Ishikawa (cell line): ENCODE data around the gene BRI3.

Source experiments
- CEBPB ChIP-seq: IDR thresholded peaks from 2 replicates; pipeline ENCODE4 v1.6.1; 2012
- CREB1 ChIP-seq: IDR thresholded peaks from 2 replicates; pipeline ENCODE4 v1.6.1; 2012; ENCODE audit warnings: low read depth
- EGR1 ChIP-seq: IDR thresholded peaks from 2 replicates; pipeline ENCODE4 v1.6.1; 2012
- EP300 ChIP-seq: IDR thresholded peaks from 2 replicates; pipeline ENCODE4 v1.6.1; 2012; ENCODE audit warnings: borderline replicate concordance
- FOXM1 ChIP-seq: IDR thresholded peaks from 2 replicates; pipeline ENCODE4 v1.6.1; 2012; ENCODE audit warnings: low read depth, borderline replicate concordance
- MAX ChIP-seq: IDR thresholded peaks from 2 replicates; pipeline ENCODE4 v1.6.1; 2012
- RAD21 ChIP-seq: IDR thresholded peaks from 2 replicates; pipeline ENCODE4 v1.6.1; 2012; ENCODE audit warnings: low read depth
- TAF1 ChIP-seq: IDR thresholded peaks from 2 replicates; pipeline ENCODE4 v1.6.1; 2012; ENCODE audit warnings: low read depth, mild to moderate bottlenecking
- TEAD4 ChIP-seq: IDR thresholded peaks from 2 replicates; pipeline ENCODE4 v1.6.1; 2012
- YY1 ChIP-seq: IDR thresholded peaks from 2 replicates; pipeline ENCODE4 v1.6.1; 2012; ENCODE audit warnings: low read depth
- ZBTB7A ChIP-seq: IDR thresholded peaks from 2 replicates; pipeline ENCODE4 v1.6.1; 2012; ENCODE audit warnings: low read depth
- TF ChIP-seq, protein P1 (sequence below): IDR thresholded peaks from 2 replicates; pipeline ENCODE4 v1.6.1; 2012; ENCODE audit warnings: low read depth, mild to moderate bottlenecking
- TF ChIP-seq, protein P2 (sequence below): IDR thresholded peaks from 2 replicates; pipeline ENCODE4 v1.6.1; 2012

- TF ChIP-seq CEBPB: no peak
- TF ChIP-seq, protein P1, sequence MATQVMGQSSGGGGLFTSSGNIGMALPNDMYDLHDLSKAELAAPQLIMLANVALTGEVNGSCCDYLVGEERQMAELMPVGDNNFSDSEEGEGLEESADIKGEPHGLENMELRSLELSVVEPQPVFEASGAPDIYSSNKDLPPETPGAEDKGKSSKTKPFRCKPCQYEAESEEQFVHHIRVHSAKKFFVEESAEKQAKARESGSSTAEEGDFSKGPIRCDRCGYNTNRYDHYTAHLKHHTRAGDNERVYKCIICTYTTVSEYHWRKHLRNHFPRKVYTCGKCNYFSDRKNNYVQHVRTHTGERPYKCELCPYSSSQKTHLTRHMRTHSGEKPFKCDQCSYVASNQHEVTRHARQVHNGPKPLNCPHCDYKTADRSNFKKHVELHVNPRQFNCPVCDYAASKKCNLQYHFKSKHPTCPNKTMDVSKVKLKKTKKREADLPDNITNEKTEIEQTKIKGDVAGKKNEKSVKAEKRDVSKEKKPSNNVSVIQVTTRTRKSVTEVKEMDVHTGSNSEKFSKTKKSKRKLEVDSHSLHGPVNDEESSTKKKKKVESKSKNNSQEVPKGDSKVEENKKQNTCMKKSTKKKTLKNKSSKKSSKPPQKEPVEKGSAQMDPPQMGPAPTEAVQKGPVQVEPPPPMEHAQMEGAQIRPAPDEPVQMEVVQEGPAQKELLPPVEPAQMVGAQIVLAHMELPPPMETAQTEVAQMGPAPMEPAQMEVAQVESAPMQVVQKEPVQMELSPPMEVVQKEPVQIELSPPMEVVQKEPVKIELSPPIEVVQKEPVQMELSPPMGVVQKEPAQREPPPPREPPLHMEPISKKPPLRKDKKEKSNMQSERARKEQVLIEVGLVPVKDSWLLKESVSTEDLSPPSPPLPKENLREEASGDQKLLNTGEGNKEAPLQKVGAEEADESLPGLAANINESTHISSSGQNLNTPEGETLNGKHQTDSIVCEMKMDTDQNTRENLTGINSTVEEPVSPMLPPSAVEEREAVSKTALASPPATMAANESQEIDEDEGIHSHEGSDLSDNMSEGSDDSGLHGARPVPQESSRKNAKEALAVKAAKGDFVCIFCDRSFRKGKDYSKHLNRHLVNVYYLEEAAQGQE: no peak
- no peak for TF ChIP-seq YY1
- no peak for TF ChIP-seq EP300
- no peak for TF ChIP-seq RAD21
- no peak for TF ChIP-seq TEAD4
- no peak for TF ChIP-seq FOXM1
- no peak for TF ChIP-seq MAX
- no peak for TF ChIP-seq EGR1
- no peak for TF ChIP-seq ZBTB7A
- no peak for TF ChIP-seq TAF1
- TF ChIP-seq, protein P2, sequence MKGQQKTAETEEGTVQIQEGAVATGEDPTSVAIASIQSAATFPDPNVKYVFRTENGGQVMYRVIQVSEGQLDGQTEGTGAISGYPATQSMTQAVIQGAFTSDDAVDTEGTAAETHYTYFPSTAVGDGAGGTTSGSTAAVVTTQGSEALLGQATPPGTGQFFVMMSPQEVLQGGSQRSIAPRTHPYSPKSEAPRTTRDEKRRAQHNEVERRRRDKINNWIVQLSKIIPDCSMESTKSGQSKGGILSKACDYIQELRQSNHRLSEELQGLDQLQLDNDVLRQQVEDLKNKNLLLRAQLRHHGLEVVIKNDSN: no peak
- no peak for TF ChIP-seq CREB1
Observed at GRCh38 chr7:98250789-98251188, 30.7 kb upstream of the BRI3 start.
